Measurements from ENCODE around the gene DUSP8.

- no peak for TF ChIP-seq TOX (CRISPR knock-in tag; IDR thresholded peaks at IDR 0.05; ENCODE audit: borderline replicate concordance)
- TF ChIP-seq ZNF70 (CRISPR knock-in tag; IDR thresholded peaks at IDR 0.05): no peak
- no peak for TF ChIP-seq PATZ1 (CRISPR knock-in tag; IDR thresholded peaks at IDR 0.05; ENCODE audit: borderline replicate concordance)
- no peak for TF ChIP-seq ZNF8 (CRISPR knock-in tag; IDR thresholded peaks at IDR 0.05)
- TF ChIP-seq TCF4 (CRISPR knock-in tag; IDR thresholded peaks at IDR 0.05; ENCODE audit: borderline replicate concordance): no peak
- TF ChIP-seq RARB (CRISPR knock-in tag; IDR thresholded peaks at IDR 0.05): no peak
- TF ChIP-seq BACH2 (CRISPR knock-in tag; IDR thresholded peaks at IDR 0.05; ENCODE audit: borderline replicate concordance): no peak
These were observed 943 bp downstream of the DUSP8 start for GRCh38 chr11:1570896-1571759.

All from SK-N-SH treated with all-trans-retinoic acid at 6 μM for 48 hours (cell line).